Measurements from ENCODE around the gene HOXC9. TPM values are rescaled to one million over a fixed set of nuclear protein-coding genes. Genes with fewer than 3 reads are reported as not detected.

HOXC9 gene
- total and polyA plus RNA-seq, 4 donors = 0.38 to 9.0 (median 2.6) TPM; not detected in 1

DNA sequence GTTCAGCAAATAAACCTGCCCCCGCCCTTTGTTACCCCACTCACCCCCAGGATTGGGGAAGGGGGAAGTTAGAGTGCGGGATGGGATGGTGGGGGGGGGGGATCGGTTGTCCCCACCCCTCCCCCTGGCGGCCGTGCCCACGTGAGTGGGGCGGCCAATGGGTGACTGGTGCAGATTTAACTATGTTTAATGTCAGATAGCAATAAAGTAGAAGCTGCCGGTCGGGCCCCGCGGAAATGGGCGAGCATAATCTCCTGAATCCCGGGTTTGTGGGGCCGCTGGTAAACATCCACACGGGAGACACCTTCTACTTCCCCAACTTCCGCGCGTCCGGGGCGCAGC, 45.3 kb upstream of the HOXC9 start, which contains the start of gene HOXC12:
TSS of gene HOXC12 (plus strand) at position 210 of the 342 bp plus-strand sequence. CDS start at position 237, 27 bp downstream.
- Histone ChIP-seq H3K27ac (ENCODE audit: low read depth in 1 of 2, low read length in 2 of 2) (no peak within 1 kb of the TSS), H3K27me3 (ENCODE audit: control insufficient read depth in 1 of 2, insufficient read depth in 2 of 2, low read length in 1 of 2) (peaks cover 0 to 1% of the 10 kb centered on the region in 2 donors), H3K4me3 (ENCODE audit: low read length in 2 of 2) (no peak within 1 kb of the TSS), H3K4me1 (ENCODE audit: control insufficient read depth in 1 of 2, insufficient read depth in 2 of 2, low read length in 2 of 2) (no peaks in the 10 kb centered on the region), H3K9me3 (ENCODE audit: control insufficient read depth, low read length) (no peaks in the 10 kb centered on the region), H3K36me3 (ENCODE audit: control insufficient read depth in 1 of 2, insufficient read depth in 2 of 2, low read length in 1 of 2) (no peaks in the 10 kb centered on the region)
- peak in 1 of 2 donors; percentile 75 for DNase-seq
- WGBS, 2 donors = 5 to 8% methylated on average over 20 of the region's 20 CpGs
- ATAC-seq (ENCODE audit: low FRiP score) = no peak
- intact Hi-C loops (cut with DNase I) = no loop called here

DNA sequence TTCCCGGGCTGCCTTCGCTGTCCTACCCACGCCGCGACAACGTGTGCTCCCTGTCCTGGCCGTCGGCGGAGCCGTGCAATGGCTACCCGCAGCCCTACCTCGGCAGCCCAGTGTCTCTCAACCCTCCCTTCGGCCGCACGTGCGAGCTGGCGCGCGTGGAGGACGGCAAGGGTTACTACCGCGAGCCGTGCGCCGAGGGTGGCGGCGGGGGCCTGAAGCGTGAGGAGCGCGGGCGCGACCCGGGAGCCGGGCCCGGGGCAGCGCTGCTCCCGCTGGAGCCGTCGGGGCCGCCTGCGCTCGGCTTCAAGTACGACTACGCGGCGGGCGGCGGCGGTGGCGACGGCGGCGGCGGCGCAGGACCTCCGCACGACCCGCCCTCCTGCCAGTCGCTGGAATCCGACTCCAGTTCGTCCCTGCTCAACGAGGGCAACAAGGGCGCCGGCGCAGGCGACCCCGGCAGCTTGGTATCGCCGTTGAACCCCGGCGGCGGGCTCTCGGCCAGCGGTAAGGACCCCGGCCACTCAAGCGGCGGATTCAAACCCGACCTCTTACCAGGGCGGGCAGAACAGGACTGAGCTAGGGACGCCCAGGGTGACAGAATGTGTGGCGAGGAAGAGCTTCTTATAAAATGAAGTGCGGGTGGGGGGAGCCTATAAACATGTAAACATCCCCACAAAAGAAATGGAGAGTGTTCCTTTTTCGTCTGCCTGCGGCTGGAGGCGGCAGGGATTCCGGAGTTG, 44.8 kb upstream of the HOXC9 start:
- peaks cover 0 to 1% of the 10 kb centered on the region in 2 donors for H3K27me3 ChIP-seq (ENCODE audit: control insufficient read depth in 1 of 2, insufficient read depth in 2 of 2, low read length in 1 of 2)
- no peaks in the 10 kb centered on the region for H3K9me3 ChIP-seq (ENCODE audit: control insufficient read depth, low read length)
- H3K27ac ChIP-seq (ENCODE audit: low read depth in 1 of 2, low read length in 2 of 2) = no peak overlapping the region
- 4 to 5% methylated on average over 81 to 86 of the region's 86 CpGs for WGBS, 2 donors
- no peaks in the 10 kb centered on the region for H3K4me1 ChIP-seq (ENCODE audit: control insufficient read depth in 1 of 2, insufficient read depth in 2 of 2, low read length in 2 of 2)
- intact Hi-C loops (cut with DNase I) = no loop called here
- no peak overlapping the region for H3K4me3 ChIP-seq (ENCODE audit: low read length in 2 of 2)
- ATAC-seq (ENCODE audit: low FRiP score) (no peak), DNase-seq (peak in 1 of 2 donors; percentile 77)
- no peaks in the 10 kb centered on the region for H3K36me3 ChIP-seq (ENCODE audit: control insufficient read depth in 1 of 2, insufficient read depth in 2 of 2, low read length in 1 of 2)

DNA sequence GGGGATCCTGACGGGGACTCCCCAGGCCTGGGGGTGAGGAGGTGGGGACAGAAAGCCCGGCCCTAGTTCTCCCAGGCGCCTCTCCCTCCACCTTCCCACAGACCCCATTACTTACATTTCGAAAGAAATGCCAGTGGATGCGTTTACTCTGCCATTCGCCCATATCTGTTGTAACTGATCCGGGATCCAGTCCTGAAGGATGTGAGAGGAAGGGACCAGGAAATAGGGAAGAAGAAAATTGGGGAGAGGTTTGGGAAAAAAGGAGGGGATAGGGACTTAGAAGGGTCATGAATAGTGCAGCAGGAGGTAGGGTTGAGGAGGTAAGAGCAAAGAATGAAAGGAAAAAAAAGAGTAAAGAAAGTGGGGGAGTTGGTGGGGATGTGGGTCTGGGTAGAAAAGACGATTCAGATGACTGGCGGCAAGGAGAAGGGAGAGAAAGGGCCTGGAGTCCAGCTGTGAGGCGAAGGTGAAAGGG, 44.1 kb upstream of the HOXC9 start:
- ATAC-seq (ENCODE audit: low FRiP score) (no peak), DNase-seq (no peak)
- H3K27me3 ChIP-seq (ENCODE audit: control insufficient read depth in 1 of 2, insufficient read depth in 2 of 2, low read length in 1 of 2) = peaks cover 0 to 1% of the 10 kb centered on the region in 2 donors
- no peak overlapping the region for H3K4me3 ChIP-seq (ENCODE audit: low read length in 2 of 2)
- intact Hi-C loops (cut with DNase I) = no loop called here
- WGBS, 2 donors = 10 to 16% methylated on average over 10 of the region's 10 CpGs
- no peak overlapping the region for H3K27ac ChIP-seq (ENCODE audit: low read depth in 1 of 2, low read length in 2 of 2)
- H3K36me3 ChIP-seq (ENCODE audit: control insufficient read depth in 1 of 2, insufficient read depth in 2 of 2, low read length in 1 of 2) = no peaks in the 10 kb centered on the region
- H3K9me3 ChIP-seq (ENCODE audit: control insufficient read depth, low read length) = no peaks in the 10 kb centered on the region
- no peaks in the 10 kb centered on the region for H3K4me1 ChIP-seq (ENCODE audit: control insufficient read depth in 1 of 2, insufficient read depth in 2 of 2, low read length in 2 of 2)

DNA sequence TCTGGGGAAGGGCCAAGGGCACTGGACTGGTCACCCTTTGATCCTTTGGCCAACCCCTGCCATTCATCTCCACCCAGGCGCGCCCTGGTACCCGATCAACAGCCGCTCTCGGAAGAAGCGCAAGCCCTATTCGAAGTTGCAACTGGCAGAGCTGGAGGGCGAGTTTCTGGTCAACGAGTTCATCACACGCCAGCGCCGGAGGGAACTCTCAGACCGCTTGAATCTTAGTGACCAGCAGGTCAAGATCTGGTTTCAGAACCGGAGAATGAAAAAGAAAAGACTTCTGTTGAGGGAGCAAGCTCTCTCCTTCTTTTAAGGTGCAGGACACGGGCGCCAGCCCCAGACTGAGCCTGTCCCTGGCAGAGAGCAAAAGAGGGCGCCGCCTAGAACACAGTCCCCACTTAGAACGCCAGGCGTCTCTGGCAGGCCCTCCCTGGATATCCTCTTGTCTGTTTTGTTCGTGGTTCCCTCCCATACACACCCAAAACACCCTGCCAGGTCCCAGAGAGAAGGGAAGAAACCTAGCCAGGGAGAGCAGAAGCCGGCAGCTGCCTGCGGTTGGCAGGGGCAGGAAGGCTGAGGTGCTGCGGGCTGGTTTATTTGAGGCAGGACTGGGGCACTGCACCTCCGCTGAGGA, 43.6 kb upstream of the HOXC9 start:
- H3K27me3 ChIP-seq (ENCODE audit: control insufficient read depth in 1 of 2, insufficient read depth in 2 of 2, low read length in 1 of 2) = peaks cover 0 to 1% of the 10 kb centered on the region in 2 donors

DNA sequence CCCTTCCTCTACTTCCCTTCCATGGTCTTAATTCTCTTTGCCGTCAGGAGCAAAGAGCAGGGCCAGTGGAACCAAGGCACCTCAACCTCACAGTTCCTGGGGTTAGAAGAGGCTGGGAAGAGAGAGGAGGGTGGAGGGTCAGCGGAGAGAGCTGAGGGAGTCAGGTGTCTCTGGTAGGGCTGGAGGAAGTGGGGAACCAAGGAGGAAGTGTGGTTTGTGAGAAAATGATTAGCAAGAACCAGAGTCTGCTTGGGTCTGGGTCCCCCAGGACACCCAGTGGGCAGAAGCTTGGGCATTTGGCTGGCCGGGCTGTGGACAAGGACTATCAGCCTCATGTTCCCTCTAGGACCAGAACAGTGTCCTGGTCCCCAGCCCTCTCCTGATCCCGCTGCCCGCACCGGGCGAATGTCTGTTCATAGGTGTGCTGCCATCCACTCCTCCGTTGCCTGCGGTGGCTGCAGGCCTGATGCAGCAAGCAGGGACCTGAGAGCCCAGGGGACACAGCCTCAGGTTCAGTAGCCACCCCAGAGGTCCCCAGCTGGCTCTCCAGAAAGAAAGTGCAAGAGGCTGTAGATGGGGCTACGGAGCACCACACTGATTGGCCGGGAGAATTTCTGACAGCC, 42.9 kb upstream of the HOXC9 start:
- Histone ChIP-seq H3K36me3 (ENCODE audit: control insufficient read depth in 1 of 2, insufficient read depth in 2 of 2, low read length in 1 of 2) (no peaks in the 10 kb centered on the region), H3K27ac (ENCODE audit: low read depth in 1 of 2, low read length in 2 of 2) (no peak overlapping the region), H3K27me3 (ENCODE audit: control insufficient read depth in 1 of 2, insufficient read depth in 2 of 2, low read length in 1 of 2) (peaks cover 0 to 1% of the 10 kb centered on the region in 2 donors), H3K4me3 (ENCODE audit: low read length in 2 of 2) (no peak overlapping the region), H3K4me1 (ENCODE audit: control insufficient read depth in 1 of 2, insufficient read depth in 2 of 2, low read length in 2 of 2) (no peaks in the 10 kb centered on the region), H3K9me3 (ENCODE audit: control insufficient read depth, low read length) (no peaks in the 10 kb centered on the region)
- ATAC-seq (ENCODE audit: low FRiP score) (no peak), DNase-seq (no peak)
- intact Hi-C loops (cut with DNase I) = no loop called here
- 12 to 23% methylated on average over 10 to 11 of the region's 11 CpGs for WGBS, 2 donors

More for the DNA sequence above, 43.6 kb upstream of the HOXC9 start:
- no peak overlapping the region for H3K27ac ChIP-seq (ENCODE audit: low read depth in 1 of 2, low read length in 2 of 2)
- H3K36me3 ChIP-seq (ENCODE audit: control insufficient read depth in 1 of 2, insufficient read depth in 2 of 2, low read length in 1 of 2) = no peaks in the 10 kb centered on the region
- peak in 1 of 2 donors; percentile 58 for DNase-seq
- intact Hi-C loops (cut with DNase I) = no loop called here
- H3K9me3 ChIP-seq (ENCODE audit: control insufficient read depth, low read length) = no peaks in the 10 kb centered on the region
- H3K4me3 ChIP-seq (ENCODE audit: low read length in 2 of 2) = no peak overlapping the region
- ATAC-seq (ENCODE audit: low FRiP score) = no peak
- WGBS, 2 donors = 9 to 12% methylated on average over 25 of the region's 25 CpGs
- H3K4me1 ChIP-seq (ENCODE audit: control insufficient read depth in 1 of 2, insufficient read depth in 2 of 2, low read length in 2 of 2) = no peaks in the 10 kb centered on the region

DNA sequence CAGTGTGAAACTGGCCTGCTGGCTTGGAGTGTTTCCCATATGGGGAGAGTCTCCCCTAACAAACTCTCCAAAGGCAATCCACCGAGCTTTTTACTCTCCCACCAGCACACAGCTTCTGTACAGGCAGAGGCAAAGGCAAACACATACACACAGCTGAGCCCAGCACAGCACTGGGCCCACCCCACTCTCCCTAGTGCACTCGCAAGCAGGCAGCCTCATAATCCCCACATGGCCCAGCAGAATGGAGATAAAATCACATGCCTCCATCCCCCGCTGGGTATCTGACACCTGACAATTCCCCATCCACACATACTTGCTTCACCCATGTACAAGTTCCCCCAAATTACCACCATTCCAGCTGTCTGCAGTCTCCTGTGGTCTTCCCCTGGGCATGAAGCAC, 41.8 kb upstream of the HOXC9 start:
- H3K27me3 ChIP-seq (ENCODE audit: control insufficient read depth in 1 of 2, insufficient read depth in 2 of 2, low read length in 1 of 2) = peaks cover 0 to 1% of the 10 kb centered on the region in 2 donors
- 42 to 46% methylated on average over 3 of the region's 3 CpGs for WGBS, 2 donors
- intact Hi-C loops (cut with DNase I) = no loop called here

DNA sequence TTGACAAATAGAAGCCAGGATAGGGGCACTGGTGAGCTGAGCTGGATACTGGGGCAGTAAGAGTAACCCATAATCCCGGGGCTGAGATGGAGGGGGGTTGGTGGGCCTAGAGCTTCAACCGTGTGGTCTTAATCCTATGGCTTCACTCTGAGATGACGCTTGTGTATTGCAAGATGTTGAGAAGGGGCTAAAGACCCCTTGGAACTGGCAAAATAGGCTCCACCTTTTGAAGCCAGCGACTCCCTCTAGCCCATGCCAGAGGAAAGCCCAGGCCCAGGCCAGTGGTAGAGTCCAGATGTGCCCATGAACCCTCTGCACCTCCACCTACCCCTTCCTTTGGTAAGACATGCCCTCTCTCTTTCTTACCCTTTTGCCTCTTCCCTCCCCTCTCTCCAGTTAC, 40.6 kb upstream of the HOXC9 start:
- H3K27me3 ChIP-seq (ENCODE audit: control insufficient read depth in 1 of 2, insufficient read depth in 2 of 2, low read length in 1 of 2) = peaks cover 0 to 1% of the 10 kb centered on the region in 2 donors
- DNase-seq (no peak), ATAC-seq (ENCODE audit: low FRiP score) (no peak)
- WGBS, 2 donors = 17 to 18% methylated on average over 4 of the region's 4 CpGs
- H3K4me1 ChIP-seq (ENCODE audit: control insufficient read depth in 1 of 2, insufficient read depth in 2 of 2, low read length in 2 of 2) = no peaks in the 10 kb centered on the region
- H3K9me3 ChIP-seq (ENCODE audit: control insufficient read depth, low read length) = no peaks in the 10 kb centered on the region
- intact Hi-C loops (cut with DNase I) = no loop called here
- no peak overlapping the region for H3K4me3 ChIP-seq (ENCODE audit: low read length in 2 of 2)
- no peaks in the 10 kb centered on the region for H3K36me3 ChIP-seq (ENCODE audit: control insufficient read depth in 1 of 2, insufficient read depth in 2 of 2, low read length in 1 of 2)
- no peak overlapping the region for H3K27ac ChIP-seq (ENCODE audit: low read depth in 1 of 2, low read length in 2 of 2)

More for the DNA sequence above, 41.8 kb upstream of the HOXC9 start:
- H3K27ac ChIP-seq (ENCODE audit: low read depth in 1 of 2, low read length in 2 of 2) = no peak overlapping the region
- no peak for ATAC-seq (ENCODE audit: low FRiP score)
- H3K36me3 ChIP-seq (ENCODE audit: control insufficient read depth in 1 of 2, insufficient read depth in 2 of 2, low read length in 1 of 2) = no peaks in the 10 kb centered on the region
- H3K4me1 ChIP-seq (ENCODE audit: control insufficient read depth in 1 of 2, insufficient read depth in 2 of 2, low read length in 2 of 2) = no peaks in the 10 kb centered on the region
- no peaks in the 10 kb centered on the region for H3K9me3 ChIP-seq (ENCODE audit: control insufficient read depth, low read length)
- no peak overlapping the region for H3K4me3 ChIP-seq (ENCODE audit: low read length in 2 of 2)
- DNase-seq = no peak

DNA sequence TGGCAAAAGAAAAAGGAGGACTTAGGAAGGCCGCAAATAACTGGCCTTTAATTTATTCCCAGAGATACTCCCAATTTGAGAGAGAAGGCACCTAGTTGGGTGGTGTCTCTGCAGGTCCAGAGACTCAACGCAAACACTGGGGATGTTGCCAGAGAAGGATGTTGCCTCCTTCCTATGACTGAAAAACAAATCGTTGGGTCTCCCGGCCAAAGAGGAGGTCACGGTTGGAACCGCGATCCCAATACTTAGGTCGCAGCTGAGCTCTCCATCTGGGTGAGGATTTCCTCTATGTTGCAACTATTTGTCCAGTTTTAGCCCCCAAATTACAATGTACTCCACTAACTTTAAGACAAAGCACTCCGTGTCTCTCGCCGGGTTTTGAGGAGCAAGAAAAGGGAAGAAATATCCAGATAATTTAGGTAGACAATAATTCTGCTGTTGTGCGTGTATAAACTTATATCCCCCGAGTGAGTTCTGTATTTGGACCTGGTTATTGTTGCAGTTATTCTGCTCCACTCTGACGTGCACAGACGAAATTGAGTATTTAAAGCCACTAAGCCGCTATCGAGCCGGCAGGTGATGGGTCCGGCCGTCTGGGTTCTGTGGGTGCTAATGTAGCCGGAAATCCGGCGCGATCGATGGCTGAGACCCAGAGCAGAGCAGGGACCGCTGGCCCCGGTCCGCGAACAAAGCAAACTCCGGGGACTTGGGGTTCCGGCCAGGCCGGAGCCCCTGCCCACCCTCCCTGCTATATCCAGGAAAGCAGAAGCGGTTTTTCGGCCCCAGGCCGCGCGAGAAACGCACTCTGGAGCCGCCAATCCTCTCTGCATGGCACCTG, 39.6 kb upstream of the HOXC9 start:
- DNase-seq = no peak
- no peak overlapping the region for H3K4me3 ChIP-seq (ENCODE audit: low read length in 2 of 2)
- H3K36me3 ChIP-seq (ENCODE audit: control insufficient read depth in 1 of 2, insufficient read depth in 2 of 2, low read length in 1 of 2) = no peaks in the 10 kb centered on the region
- peaks cover 0 to 1% of the 10 kb centered on the region in 2 donors for H3K27me3 ChIP-seq (ENCODE audit: control insufficient read depth in 1 of 2, insufficient read depth in 2 of 2, low read length in 1 of 2)
- no peak for ATAC-seq (ENCODE audit: low FRiP score)
- WGBS, 2 donors = 12 to 13% methylated on average over 39 of the region's 39 CpGs
- intact Hi-C loops (cut with DNase I) = no loop called here
- H3K4me1 ChIP-seq (ENCODE audit: control insufficient read depth in 1 of 2, insufficient read depth in 2 of 2, low read length in 2 of 2) = no peaks in the 10 kb centered on the region
- H3K27ac ChIP-seq (ENCODE audit: low read depth in 1 of 2, low read length in 2 of 2) = no peak overlapping the region
- no peaks in the 10 kb centered on the region for H3K9me3 ChIP-seq (ENCODE audit: control insufficient read depth, low read length)

All from aorta (tissue), 5 donors.